Measurements from ENCODE around the gene CLC.

Gene CLC

GRCh38 chr19:39738814-39739213 is 985 bp upstream of the CLC start:
- Histone ChIP-seq H3K79me1 (ENCODE audit: low read depth, low read length) (no peaks in the 10 kb centered on the region), H3K4ac (ENCODE audit: low read length) (no peak overlapping the region), H2BK15ac (ENCODE audit: low read length) (no peak overlapping the region), H4K8ac (ENCODE audit: low read depth, low read length) (no peak overlapping the region), H3K4me3 (ENCODE audit: low read length in 2 of 2) (no peak overlapping the region), H2AK5ac (ENCODE audit: low read depth, low read length) (no peak overlapping the region), H2BK12ac (ENCODE audit: low read length) (no peak overlapping the region), H3K36me3 (replicated peaks in 1 of 2; ENCODE audit: control insufficient read depth in 2 of 2, insufficient read depth in 2 of 2, low read length in 2 of 2) (no peaks in the 10 kb centered on the region), H2AFZ (ENCODE audit: low read length) (no peak overlapping the region), H3K4me2 (ENCODE audit: insufficient read depth, low read length, poor library complexity, severe bottlenecking) (no peak overlapping the region), H3K9ac (ENCODE audit: low read depth, low read length, poor library complexity) (no peak overlapping the region), H2BK120ac (ENCODE audit: low read depth, low read length) (no peak overlapping the region), H3K18ac (ENCODE audit: low read length) (no peak overlapping the region), H3K27ac (replicated peaks; ENCODE audit: low read length) (no peak overlapping the region), H3K4me1 (ENCODE audit: control insufficient read depth in 2 of 2, insufficient read depth in 1 of 2, low read depth in 1 of 2, low read length in 2 of 2) (no peaks in the 10 kb centered on the region), H3K23ac (ENCODE audit: low read depth, low read length, poor library complexity) (no peak overlapping the region), H3K9me3 (replicated peaks in 1 of 2; ENCODE audit: control insufficient read depth in 2 of 2, insufficient read depth in 1 of 2, low read depth in 1 of 2, low read length in 2 of 2) (no peaks in the 10 kb centered on the region), H3K27me3 (ENCODE audit: control insufficient read depth in 3 of 3, insufficient read depth in 3 of 3, low read depth in 1 of 3, low read length in 3 of 3) (peaks cover 0 to 11% (median 2%) of the 10 kb centered on the region in 3 experiments), H2BK5ac (ENCODE audit: low read length) (no peak overlapping the region), H4K91ac (ENCODE audit: low read depth, low read length, poor library complexity) (no peak overlapping the region), H3K14ac (ENCODE audit: low read length) (no peak overlapping the region)
- no peak for DNase-seq (ENCODE audit: low spot score)
- no CpG with 5 or more reads among the region's 3 CpGs for WGBS, 2 donors (ENCODE audit: extremely low coverage in 2 of 2, insufficient read length in 2 of 2, insufficient replicate concordance in 1 of 2)

GRCh38 chr19:39737351-39737750 is 478 bp downstream of the CLC start:
- H3K23ac ChIP-seq (ENCODE audit: low read depth, low read length, poor library complexity) = no peak overlapping the region
- no peak overlapping the region for H3K4me3 ChIP-seq (ENCODE audit: low read length in 2 of 2)
- H2AFZ ChIP-seq (ENCODE audit: low read length) = no peak overlapping the region
- no peak overlapping the region for H3K27ac ChIP-seq (replicated peaks; ENCODE audit: low read length)
- H2BK12ac ChIP-seq (ENCODE audit: low read length) = no peak overlapping the region
- no peaks in the 10 kb centered on the region for H3K79me1 ChIP-seq (ENCODE audit: low read depth, low read length)
- H2BK15ac ChIP-seq (ENCODE audit: low read length) = no peak overlapping the region
- no CpG with 5 or more reads among the region's 3 CpGs for WGBS, 2 donors (ENCODE audit: extremely low coverage in 2 of 2, insufficient read length in 2 of 2, insufficient replicate concordance in 1 of 2)
- no peak overlapping the region for H2AK5ac ChIP-seq (ENCODE audit: low read depth, low read length)
- H2BK120ac ChIP-seq (ENCODE audit: low read depth, low read length) = no peak overlapping the region
- DNase-seq (ENCODE audit: low spot score) = no peak
- no peak overlapping the region for H2BK5ac ChIP-seq (ENCODE audit: low read length)
- H3K9ac ChIP-seq (ENCODE audit: low read depth, low read length, poor library complexity) = no peak overlapping the region
- H3K27me3 ChIP-seq (ENCODE audit: control insufficient read depth in 3 of 3, insufficient read depth in 3 of 3, low read depth in 1 of 3, low read length in 3 of 3) = peaks cover 0 to 11% (median 2%) of the 10 kb centered on the region in 3 experiments
- H3K14ac ChIP-seq (ENCODE audit: low read length) = no peak overlapping the region
- no peak overlapping the region for H3K4me2 ChIP-seq (ENCODE audit: insufficient read depth, low read length, poor library complexity, severe bottlenecking)
- H4K8ac ChIP-seq (ENCODE audit: low read depth, low read length) = no peak overlapping the region
- no peak overlapping the region for H3K18ac ChIP-seq (ENCODE audit: low read length)
- H3K4ac ChIP-seq (ENCODE audit: low read length) = no peak overlapping the region
- no peaks in the 10 kb centered on the region for H3K4me1 ChIP-seq (ENCODE audit: control insufficient read depth in 2 of 2, insufficient read depth in 1 of 2, low read depth in 1 of 2, low read length in 2 of 2)
- no peaks in the 10 kb centered on the region for H3K36me3 ChIP-seq (replicated peaks in 1 of 2; ENCODE audit: control insufficient read depth in 2 of 2, insufficient read depth in 2 of 2, low read length in 2 of 2)
- no peak overlapping the region for H4K91ac ChIP-seq (ENCODE audit: low read depth, low read length, poor library complexity)
- H3K9me3 ChIP-seq (replicated peaks in 1 of 2; ENCODE audit: control insufficient read depth in 2 of 2, insufficient read depth in 1 of 2, low read depth in 1 of 2, low read length in 2 of 2) = no peaks in the 10 kb centered on the region

- no peak overlapping the region for H3K14ac ChIP-seq (ENCODE audit: low read length)
- no peak overlapping the region for H4K8ac ChIP-seq (ENCODE audit: low read depth, low read length)
- H3K27me3 ChIP-seq (ENCODE audit: control insufficient read depth in 3 of 3, insufficient read depth in 3 of 3, low read depth in 1 of 3, low read length in 3 of 3) = peaks cover 0 to 11% (median 2%) of the 10 kb centered on the region in 3 experiments
- no peak overlapping the region for H3K27ac ChIP-seq (replicated peaks; ENCODE audit: low read length)
- no peaks in the 10 kb centered on the region for H3K36me3 ChIP-seq (replicated peaks in 1 of 2; ENCODE audit: control insufficient read depth in 2 of 2, insufficient read depth in 2 of 2, low read length in 2 of 2)
- no peak overlapping the region for H2AFZ ChIP-seq (ENCODE audit: low read length)
- no peak overlapping the region for H3K9ac ChIP-seq (ENCODE audit: low read depth, low read length, poor library complexity)
- H3K9me3 ChIP-seq (replicated peaks in 1 of 2; ENCODE audit: control insufficient read depth in 2 of 2, insufficient read depth in 1 of 2, low read depth in 1 of 2, low read length in 2 of 2) = no peaks in the 10 kb centered on the region
- H3K4me2 ChIP-seq (ENCODE audit: insufficient read depth, low read length, poor library complexity, severe bottlenecking) = no peak overlapping the region
- no peak overlapping the region for H2BK120ac ChIP-seq (ENCODE audit: low read depth, low read length)
- no peak overlapping the region for H2BK15ac ChIP-seq (ENCODE audit: low read length)
- no peak overlapping the region for H2BK5ac ChIP-seq (ENCODE audit: low read length)
- WGBS, 2 donors (ENCODE audit: extremely low coverage in 2 of 2, insufficient read length in 2 of 2, insufficient replicate concordance in 1 of 2) = no CpG with 5 or more reads among the region's 5 CpGs
- no peak overlapping the region for H4K91ac ChIP-seq (ENCODE audit: low read depth, low read length, poor library complexity)
- H3K4ac ChIP-seq (ENCODE audit: low read length) = no peak overlapping the region
- H2BK12ac ChIP-seq (ENCODE audit: low read length) = no peak overlapping the region
- H3K4me3 ChIP-seq (ENCODE audit: low read length in 2 of 2) = no peak overlapping the region
- no peaks in the 10 kb centered on the region for H3K79me1 ChIP-seq (ENCODE audit: low read depth, low read length)
- no peak overlapping the region for H3K23ac ChIP-seq (ENCODE audit: low read depth, low read length, poor library complexity)
- DNase-seq (ENCODE audit: low spot score) = no peak
- H3K4me1 ChIP-seq (ENCODE audit: control insufficient read depth in 2 of 2, insufficient read depth in 1 of 2, low read depth in 1 of 2, low read length in 2 of 2) = no peaks in the 10 kb centered on the region
- no peak overlapping the region for H2AK5ac ChIP-seq (ENCODE audit: low read depth, low read length)
- H3K18ac ChIP-seq (ENCODE audit: low read length) = no peak overlapping the region
These were observed 1.7 kb downstream of the CLC start for GRCh38 chr19:39736088-39736487.

DNA sequence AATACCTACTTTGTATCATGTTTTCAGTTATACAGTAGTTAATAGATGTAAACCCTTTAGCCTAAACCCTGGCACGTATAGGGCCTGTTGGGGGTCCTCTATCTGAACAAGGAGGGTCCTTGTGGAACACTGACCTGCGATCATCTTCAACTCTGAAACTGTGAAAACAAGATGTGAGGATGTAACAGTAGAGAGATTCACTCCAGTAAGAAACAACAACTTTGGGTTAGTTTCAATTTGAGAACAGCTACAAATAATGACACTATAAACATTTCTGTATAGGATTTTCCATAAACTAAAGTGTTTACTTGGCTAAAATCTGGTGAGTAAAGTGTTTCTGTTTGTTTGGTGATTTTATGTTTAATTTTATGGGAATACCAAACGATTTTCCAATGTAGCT is 2.1 kb downstream of the CLC start:
- no CpG with 5 or more reads among the region's 3 CpGs for WGBS, 2 donors (ENCODE audit: extremely low coverage in 2 of 2, insufficient read length in 2 of 2, insufficient replicate concordance in 1 of 2)

More for the DNA sequence above, 2.1 kb downstream of the CLC start:
- Histone ChIP-seq H2AFZ (ENCODE audit: low read length) (no peak overlapping the region), H3K23ac (ENCODE audit: low read depth, low read length, poor library complexity) (no peak overlapping the region), H3K9ac (ENCODE audit: low read depth, low read length, poor library complexity) (no peak overlapping the region), H3K36me3 (replicated peaks in 1 of 2; ENCODE audit: control insufficient read depth in 2 of 2, insufficient read depth in 2 of 2, low read length in 2 of 2) (no peaks in the 10 kb centered on the region), H4K91ac (ENCODE audit: low read depth, low read length, poor library complexity) (no peak overlapping the region), H3K9me3 (replicated peaks in 1 of 2; ENCODE audit: control insufficient read depth in 2 of 2, insufficient read depth in 1 of 2, low read depth in 1 of 2, low read length in 2 of 2) (no peaks in the 10 kb centered on the region), H3K18ac (ENCODE audit: low read length) (no peak overlapping the region), H3K27me3 (ENCODE audit: control insufficient read depth in 3 of 3, insufficient read depth in 3 of 3, low read depth in 1 of 3, low read length in 3 of 3) (peaks cover 0 to 11% (median 2%) of the 10 kb centered on the region in 3 experiments), H3K27ac (replicated peaks; ENCODE audit: low read length) (no peak overlapping the region), H2AK5ac (ENCODE audit: low read depth, low read length) (no peak overlapping the region), H4K8ac (ENCODE audit: low read depth, low read length) (no peak overlapping the region), H2BK120ac (ENCODE audit: low read depth, low read length) (no peak overlapping the region), H3K79me1 (ENCODE audit: low read depth, low read length) (no peaks in the 10 kb centered on the region), H3K14ac (ENCODE audit: low read length) (no peak overlapping the region), H2BK15ac (ENCODE audit: low read length) (no peak overlapping the region), H3K4ac (ENCODE audit: low read length) (no peak overlapping the region), H3K4me3 (ENCODE audit: low read length in 2 of 2) (no peak overlapping the region), H3K4me2 (ENCODE audit: insufficient read depth, low read length, poor library complexity, severe bottlenecking) (no peak overlapping the region), H3K4me1 (ENCODE audit: control insufficient read depth in 2 of 2, insufficient read depth in 1 of 2, low read depth in 1 of 2, low read length in 2 of 2) (no peaks in the 10 kb centered on the region), H2BK5ac (ENCODE audit: low read length) (no peak overlapping the region), H2BK12ac (ENCODE audit: low read length) (no peak overlapping the region)
- DNase-seq (ENCODE audit: low spot score) = no peak

All from neuronal stem cell (in vitro differentiated cells).